Stimulated activated CD8-positive, alpha-beta memory T cell treated with anti-CD3 and anti-CD28 coated beads, Interleukin-7, amount 100 ng/mL, for 4 hours (primary cell): ENCODE measurements around the gene MAN1A1.

Experiments used
- DNase-seq, 2 donors: peaks; one replicate each; pipeline ENCODE4 v3.0.0-alpha.2; 2020; ENCODE audit warnings: low read depth in 2 of 2

The MAN1A1 gene

GRCh38 chr6:119270545-119270944 lies 79.0 kb downstream of the MAN1A1 start:
- DNase-seq = no peak

GRCh38 chr6:119269266-119270103 lies 80.1 kb downstream of the MAN1A1 start:
- DNase-seq = no peak

- DNase-seq = no peak
These were observed 82.2 kb downstream of the MAN1A1 start for GRCh38 chr6:119267126-119267905.

GRCh38 chr6:119264854-119265397 lies 84.6 kb downstream of the MAN1A1 start:
- no peak for DNase-seq

GRCh38 chr6:119262612-119263011 lies 86.9 kb downstream of the MAN1A1 start:
- DNase-seq = no peak

GRCh38 chr6:119261944-119262284 lies 87.6 kb downstream of the MAN1A1 start:
- no peak for DNase-seq

- DNase-seq = no peak
These were observed 90.5 kb downstream of the MAN1A1 start for GRCh38 chr6:119259027-119259426.

- DNase-seq = no peak
These were observed 91.8 kb downstream of the MAN1A1 start for GRCh38 chr6:119257726-119258125.

GRCh38 chr6:119256978-119257462 lies 92.5 kb downstream of the MAN1A1 start:
- DNase-seq = no peak

GRCh38 chr6:119256392-119256791 lies 93.2 kb downstream of the MAN1A1 start:
- no peak for DNase-seq

GRCh38 chr6:119255492-119255891 lies 94.1 kb downstream of the MAN1A1 start:
- no peak for DNase-seq

GRCh38 chr6:119250036-119250435 lies 99.5 kb downstream of the MAN1A1 start:
- no peak for DNase-seq

GRCh38 chr6:119249319-119249718 lies 100.2 kb downstream of the MAN1A1 start:
- DNase-seq = no peak

GRCh38 chr6:119247504-119247903 lies 102.1 kb downstream of the MAN1A1 start:
- no peak for DNase-seq

GRCh38 chr6:119243657-119244056 lies 105.9 kb downstream of the MAN1A1 start:
- DNase-seq = no peak

GRCh38 chr6:119243037-119243436 lies 106.5 kb downstream of the MAN1A1 start:
- no peak for DNase-seq

- DNase-seq = no peak
These were observed 107.8 kb downstream of the MAN1A1 start for GRCh38 chr6:119241540-119242309.

- DNase-seq = no peak
These were observed 108.5 kb downstream of the MAN1A1 start for GRCh38 chr6:119241111-119241465.

GRCh38 chr6:119240257-119241110 lies 109.1 kb downstream of the MAN1A1 start:
- DNase-seq = no peak

GRCh38 chr6:119237177-119237715 lies 112.3 kb downstream of the MAN1A1 start:
- no peak for DNase-seq

- no peak for DNase-seq
These were observed 114.6 kb downstream of the MAN1A1 start for GRCh38 chr6:119234941-119235340.
